ENCODE data around the gene ZNF547.

Gene ZNF547

GRCh38 chr19:57320180-57321084, 42.9 kb upstream of the ZNF547 start, which contains the start of gene ZNF543 (continued):
- peak; percentile 82 for TF ChIP-seq ZNF341 (tag by site-specific recombination; IDR thresholded peaks at IDR 0.05; ENCODE audit: low read depth)
- no peak for TF ChIP-seq ZNF37A (tag by site-specific recombination; IDR thresholded peaks at IDR 0.05)
- peak; percentile 61 for TF ChIP-seq SP7 (tag by site-specific recombination; IDR thresholded peaks at IDR 0.05)
- TF ChIP-seq ZNF266 (tag by site-specific recombination; IDR thresholded peaks at IDR 0.05; ENCODE audit: low read depth), result no peak
- TF ChIP-seq ZNF184 (tag by site-specific recombination; IDR thresholded peaks at IDR 0.05), result no peak
- TF ChIP-seq ZNF629 (tag by site-specific recombination; IDR thresholded peaks at IDR 0.05), result peak; percentile 96
- TF ChIP-seq ZNF660 (tag by site-specific recombination; IDR thresholded peaks at IDR 0.05), result peak; percentile 23; the same call in 1 of the 2 replicates
- 0 out of 2 replicates have a peak, but pooled peaks have one; percentile 53 for TF ChIP-seq ZNF501 (tag by site-specific recombination; IDR thresholded peaks at IDR 0.05)
- 0 out of 2 replicates have a peak, but pooled peaks have one; percentile 35 for TF ChIP-seq ZNF391 (tag by site-specific recombination; IDR thresholded peaks at IDR 0.05; ENCODE audit: borderline replicate concordance, low read depth)
- 0 out of 2 replicates have a peak, but pooled peaks have one; percentile 25 for TF ChIP-seq EGR2 (tag by site-specific recombination; IDR thresholded peaks at IDR 0.05; ENCODE audit: low read depth)

- Histone ChIP-seq H3K4me1 (ENCODE audit: control insufficient read depth, insufficient read depth, low read length) (no peaks in the 10 kb centered on the region; the same call in 1 of the 2 replicates), H3K9me3 (ENCODE audit: control insufficient read depth, insufficient read depth, low read depth, low read length) (no peaks in the 10 kb centered on the region), H3K36me3 (ENCODE audit: control insufficient read depth in 2 of 2, insufficient read depth in 1 of 2, low read length in 2 of 2) (peaks cover 25 to 40% of the 10 kb centered on the region in 2 experiments), H3K4me3 (ENCODE audit: low read depth, low read length) (peak overlapping the region; percentile 91), H3K27ac (ENCODE audit: extremely low read depth, low read depth, low read length) (peak overlapping the region; percentile 89; the same call in 1 of the 2 replicates)
- TF ChIP-seq ZNF416 (tag by site-specific recombination; IDR thresholded peaks at IDR 0.05) (no peak), EGR2 (tag by site-specific recombination; IDR thresholded peaks at IDR 0.05; ENCODE audit: low read depth) (no peak), ZNF558 (tag by site-specific recombination; IDR thresholded peaks at IDR 0.05) (no peak), BCL11A (tag by site-specific recombination; IDR thresholded peaks at IDR 0.05; ENCODE audit: low read depth) (no peak), ZNF335 (tag by site-specific recombination; conservative IDR thresholded peaks at IDR 0.05) (no peak), ZNF830 (tag by site-specific recombination; IDR thresholded peaks at IDR 0.05; ENCODE audit: low read depth) (no peak), OVOL3 (tag by site-specific recombination; IDR thresholded peaks at IDR 0.05) (no peak), IKZF3 (tag by site-specific recombination; IDR thresholded peaks at IDR 0.05) (no peak), ZNF394 (tag by site-specific recombination; IDR thresholded peaks at IDR 0.05; ENCODE audit: borderline replicate concordance) (no peak), ZNF544 (tag by site-specific recombination; IDR thresholded peaks at IDR 0.05) (no peak)
- POLR2A ChIA-PET, result interaction anchor here (0.9 to 1.9 kb wide), 2 partner anchors 30 to 31 kb away, joined by 3 to 9 read pairs; partner anchors contain the start of gene ZNF304
- CTCF ChIA-PET, result interaction anchor here (1.0 kb wide), 1 partner anchor 33 kb away, joined by 3 read pairs; no protein-coding TSS in a partner anchor
Observed at GRCh38 chr19:57321116-57321515, 42.2 kb upstream of the ZNF547 start.

- Histone ChIP-seq H3K4me1 (ENCODE audit: control insufficient read depth, insufficient read depth, low read length) (no peaks in the 10 kb centered on the region; the same call in 1 of the 2 replicates), H3K36me3 (ENCODE audit: control insufficient read depth in 2 of 2, insufficient read depth in 1 of 2, low read length in 2 of 2) (peaks cover 32 to 45% of the 10 kb centered on the region in 2 experiments), H3K4me3 (ENCODE audit: low read depth, low read length) (peak overlapping the region; percentile 91), H3K27ac (ENCODE audit: extremely low read depth, low read depth, low read length) (no peak overlapping the region; the same call in 1 of the 2 replicates), H3K9me3 (ENCODE audit: control insufficient read depth, insufficient read depth, low read depth, low read length) (no peaks in the 10 kb centered on the region)
- no peak for TF ChIP-seq ZBTB6 (tag by site-specific recombination; IDR thresholded peaks at IDR 0.05)
- TF ChIP-seq ZNF366 (tag by site-specific recombination; conservative IDR thresholded peaks at IDR 0.05), result no peak
- TF ChIP-seq ZNF223 (tag by site-specific recombination; IDR thresholded peaks at IDR 0.05), result no peak
- POLR2A ChIA-PET, result interaction anchor here (0.9 to 1.9 kb wide), 2 partner anchors 29 to 31 kb away, joined by 3 to 9 read pairs; partner anchors contain the start of gene ZNF304
- CTCF ChIA-PET, result interaction anchor here (0.6 to 1.0 kb wide), 3 partner anchors 8 to 33 kb away, joined by 3 to 5 read pairs (median 3); no protein-coding TSS in a partner anchor
Observed at GRCh38 chr19:57321751-57322150, 41.6 kb upstream of the ZNF547 start.

Data from HEK293 (cell line).